Islet of Langerhans (tissue), 1 donor: ENCODE data around the gene ACOXL.
A peak's percentile ranks its signal among the peaks of the same experiment; 100 is the strongest.
"Not testable (repeated sequence)": the region's sequence is repeated elsewhere in the genome, so short reads cannot be mapped to it uniquely, and the experiment has no call there.

Experiments
- FAIRE-seq: peaks from one replicate; lab custom pipeline; 2011; peaks lifted over from hg19 to GRCh38; lab: Jason Lieb, UNC

The ACOXL gene

DNA sequence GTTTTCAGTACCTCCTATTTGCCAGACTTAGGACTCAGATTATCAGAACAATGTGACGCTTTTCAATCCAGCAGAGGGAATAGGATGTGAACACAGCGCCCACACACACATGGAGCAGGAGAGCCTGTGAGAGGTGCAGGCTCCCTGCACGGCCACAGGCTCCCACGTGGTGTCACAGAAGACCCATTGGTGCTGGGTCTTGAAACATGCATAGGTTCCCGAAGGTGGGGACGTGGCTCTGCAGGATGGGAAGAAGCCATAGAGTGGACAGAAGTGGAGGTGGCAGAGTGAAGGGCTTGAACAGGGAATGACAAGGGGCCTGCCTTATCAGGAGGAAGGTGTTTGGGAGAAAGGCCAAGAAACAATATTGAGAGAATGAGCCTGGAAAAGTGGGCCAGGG lies 309.9 kb downstream of the ACOXL start:
- no peak for FAIRE-seq

DNA sequence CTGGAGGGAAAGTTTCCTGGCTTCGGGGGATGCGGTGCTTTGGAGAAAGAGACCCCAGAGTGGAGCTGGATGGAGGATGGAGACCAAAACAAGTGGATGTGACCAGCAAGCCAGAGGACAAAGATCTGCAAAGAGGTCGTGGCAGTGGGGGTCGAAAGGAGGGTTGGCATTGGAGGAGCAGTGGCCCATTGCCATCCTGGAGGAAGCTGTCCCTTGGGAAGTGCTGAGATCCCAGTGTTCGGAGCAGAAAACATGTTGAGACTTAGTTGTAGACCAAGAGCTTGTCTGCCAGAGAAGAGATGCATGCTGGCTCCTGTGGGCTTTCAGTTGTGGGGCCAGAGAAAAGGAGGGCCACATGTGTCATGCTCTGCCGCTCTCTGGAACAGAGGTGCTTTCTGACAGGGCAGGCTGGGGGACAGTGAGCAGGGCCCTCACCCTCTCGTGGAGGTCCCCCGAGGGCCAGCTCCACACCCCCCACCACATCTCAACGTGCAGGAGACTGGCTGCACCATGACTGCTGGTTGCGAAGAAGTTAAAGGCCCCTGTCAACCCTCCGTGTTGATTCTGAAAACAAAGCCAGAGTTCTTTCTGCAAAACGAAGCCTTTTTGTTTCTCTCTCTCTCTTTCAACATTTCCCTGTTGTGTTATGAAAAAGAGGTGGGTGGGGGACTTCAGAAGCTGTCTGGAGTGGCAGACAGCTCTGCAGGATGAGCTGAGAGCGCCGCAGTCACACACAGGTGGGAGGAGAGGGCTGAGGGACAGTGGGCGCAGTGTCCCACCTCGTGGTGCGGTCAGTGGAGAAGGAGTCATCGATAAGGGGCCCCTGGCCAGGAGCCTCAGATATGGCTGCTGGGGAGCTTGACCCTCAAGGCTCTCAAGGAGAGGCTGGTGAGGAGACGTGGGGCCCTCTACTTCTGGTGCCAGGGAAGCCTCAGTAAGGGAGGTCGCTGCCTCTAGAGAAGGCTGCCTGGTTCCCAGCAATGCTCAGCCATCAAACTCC lies 310.7 kb downstream of the ACOXL start:
- FAIRE-seq, result no peak

DNA sequence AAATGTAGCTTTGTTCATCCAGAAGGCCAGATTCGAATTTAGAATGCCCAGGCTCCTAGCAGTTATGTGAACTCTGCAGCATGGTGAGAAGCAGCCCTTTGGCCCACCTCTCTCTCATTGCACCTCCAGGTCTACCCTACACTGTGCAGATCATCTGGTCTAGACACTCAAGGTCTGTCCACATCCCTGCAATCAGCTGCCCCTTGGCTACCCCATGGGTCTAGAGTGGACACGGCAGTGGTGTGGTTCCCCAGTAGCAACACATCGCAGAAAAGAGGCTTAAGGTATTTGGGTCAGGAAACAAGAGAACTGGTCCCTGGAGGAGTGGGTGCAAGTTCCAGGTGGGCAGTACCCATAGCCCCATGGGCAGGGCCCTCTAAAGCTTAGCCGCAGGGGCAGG lies 311.7 kb downstream of the ACOXL start:
- FAIRE-seq, result no peak

DNA sequence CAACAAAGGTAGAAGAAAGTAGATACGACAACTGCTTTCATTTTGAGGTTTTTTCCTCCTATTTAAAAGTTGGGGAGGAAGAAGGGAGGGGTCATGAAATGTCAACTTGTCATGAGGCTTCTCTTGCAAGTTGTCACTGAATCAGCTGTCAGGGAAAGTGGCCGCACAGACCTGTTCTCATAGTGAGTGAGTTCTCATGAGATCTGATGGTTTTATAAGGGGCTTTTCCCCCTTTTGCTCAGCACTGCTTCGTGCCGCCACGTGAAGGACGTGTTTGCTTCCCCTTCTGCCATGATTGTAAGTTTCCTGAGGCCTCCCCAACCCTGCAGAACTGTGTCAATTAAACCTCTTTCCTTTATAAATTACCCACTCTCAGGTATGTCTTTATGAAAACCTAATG lies 312.9 kb downstream of the ACOXL start:
- not testable (repeated sequence) for FAIRE-seq

DNA sequence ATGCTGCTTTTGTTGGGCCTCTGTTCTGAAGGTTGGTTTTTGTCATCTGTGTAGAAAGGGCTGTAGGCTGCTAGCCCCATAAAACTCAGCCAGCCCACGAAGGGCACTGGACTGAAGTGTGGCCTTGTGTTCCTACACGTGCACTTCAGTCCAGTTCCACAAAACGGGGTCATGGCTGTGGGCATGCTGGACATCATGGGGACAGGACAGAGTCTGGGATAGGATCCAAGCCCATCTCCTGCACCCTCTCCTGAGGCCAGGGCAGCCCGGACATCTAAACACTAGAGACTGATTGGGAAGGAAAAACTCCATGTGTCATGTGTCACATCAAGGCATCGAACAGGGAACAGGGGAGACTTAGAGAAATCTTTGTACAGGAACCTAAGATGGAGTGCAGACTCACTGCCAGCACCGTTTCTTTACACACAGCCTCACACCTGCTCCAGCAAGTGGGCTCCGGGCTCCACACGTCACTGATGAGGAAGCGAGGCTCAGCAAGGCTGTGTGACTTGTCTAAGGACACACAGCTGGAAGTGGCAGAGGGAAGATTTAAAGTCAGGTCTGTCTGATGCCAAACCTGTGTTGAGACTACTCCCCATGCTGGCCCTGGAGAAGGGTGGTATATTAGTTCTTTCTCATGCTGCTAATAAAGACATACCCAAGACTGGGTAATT lies 313.5 kb downstream of the ACOXL start:
- FAIRE-seq, result no peak

DNA sequence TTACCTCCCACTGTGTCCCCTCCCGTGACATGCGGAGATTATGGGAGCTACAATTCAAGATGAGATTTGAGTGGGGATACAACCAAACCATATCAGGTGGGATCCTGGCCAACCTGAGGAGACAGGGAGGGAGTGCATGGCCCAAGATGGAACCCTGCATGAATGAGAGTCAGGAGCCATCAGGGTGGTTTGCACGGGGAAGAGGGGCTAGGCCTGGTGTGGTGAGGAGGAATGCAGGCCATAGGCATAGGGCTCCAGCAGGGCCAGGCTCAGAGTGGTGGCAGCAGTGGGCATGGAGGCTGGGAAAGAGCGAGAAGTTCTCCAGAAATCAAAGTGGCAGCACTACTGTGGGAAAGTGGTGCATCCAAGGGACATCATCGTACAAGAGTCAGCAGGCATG lies 314.3 kb downstream of the ACOXL start:
- FAIRE-seq, result no peak

DNA sequence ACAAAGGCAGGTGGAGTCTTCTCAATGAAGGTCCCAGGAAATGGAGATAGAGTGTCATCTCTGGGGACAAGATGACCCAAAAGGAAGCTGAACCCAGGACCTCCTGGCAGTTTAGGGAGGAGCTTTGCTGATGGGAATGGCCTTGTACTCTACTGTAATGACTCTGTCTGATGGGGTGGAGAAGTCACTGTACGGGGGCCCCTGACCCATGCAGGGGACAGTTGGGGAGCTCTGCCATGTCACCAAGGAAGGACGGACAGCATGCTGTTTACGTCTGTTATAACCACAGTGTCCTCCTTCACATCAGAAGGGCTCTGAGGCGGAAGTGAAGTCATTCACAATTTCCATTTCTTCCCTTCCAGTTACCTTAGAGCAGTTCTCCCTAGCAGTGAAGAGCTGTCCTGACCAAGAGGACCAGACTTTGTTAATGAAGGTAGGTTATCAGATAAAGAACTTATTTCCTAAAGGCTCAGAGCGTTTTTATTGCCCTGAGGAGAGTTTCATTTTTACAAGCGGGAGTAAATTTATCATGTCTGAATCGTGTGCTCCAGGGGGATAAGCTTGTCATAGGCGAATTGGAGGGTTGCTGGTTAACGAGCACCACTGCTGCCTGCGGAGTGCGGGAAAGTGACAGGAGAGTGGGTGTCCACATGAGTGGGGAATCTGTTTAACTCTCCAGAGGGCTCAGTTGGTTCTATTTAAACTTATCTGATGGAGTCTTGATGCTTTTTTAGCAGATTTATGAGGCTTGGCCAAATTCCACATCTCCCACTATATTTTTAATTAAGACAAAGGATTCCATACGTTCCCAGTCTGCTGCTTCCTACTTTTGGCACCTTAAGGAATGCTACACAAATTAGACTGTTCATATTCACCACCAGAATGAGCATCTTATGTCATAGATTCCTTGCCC lies 316.7 kb downstream of the ACOXL start:
- no peak for FAIRE-seq

DNA sequence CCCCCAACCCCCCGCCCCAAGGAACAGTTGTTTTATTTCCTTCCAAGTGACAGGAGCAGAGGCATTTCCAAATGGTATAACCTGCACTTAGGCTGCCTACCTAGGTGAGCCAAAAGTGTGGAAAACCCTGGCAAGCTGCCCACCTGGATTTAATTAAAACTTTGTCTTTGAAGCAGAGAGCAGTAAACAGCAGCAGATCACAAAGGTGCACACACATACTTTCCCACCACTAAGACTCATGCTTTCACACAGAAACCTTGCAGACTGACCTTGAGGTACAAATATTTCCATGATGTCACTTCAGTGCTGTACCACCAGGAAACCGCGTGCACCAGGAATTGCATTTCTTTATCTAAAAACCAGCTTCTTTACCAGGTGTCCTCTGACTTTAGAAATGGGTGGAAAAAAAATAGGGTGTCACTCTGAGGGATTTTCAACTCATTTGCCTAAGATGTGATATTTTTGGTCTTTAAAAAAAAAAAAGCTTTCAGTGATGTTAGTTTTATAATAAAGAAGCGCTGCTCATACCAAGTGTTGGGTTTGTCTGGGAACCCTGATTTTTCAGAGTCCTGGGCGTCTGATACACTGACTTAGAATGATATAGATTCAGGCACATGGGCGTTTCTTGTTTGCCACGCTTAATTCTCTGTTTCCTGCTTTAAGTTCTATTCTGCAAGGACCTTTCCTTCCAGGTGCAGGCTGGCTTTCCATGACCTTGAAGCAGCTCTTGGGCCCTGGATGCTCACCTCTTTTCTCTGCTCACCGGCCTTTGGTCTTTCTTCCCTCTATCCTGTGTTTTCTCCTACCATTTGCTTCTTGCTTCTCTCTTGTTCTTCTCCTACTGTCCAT lies 317.6 kb downstream of the ACOXL start:
- FAIRE-seq, result no peak

DNA sequence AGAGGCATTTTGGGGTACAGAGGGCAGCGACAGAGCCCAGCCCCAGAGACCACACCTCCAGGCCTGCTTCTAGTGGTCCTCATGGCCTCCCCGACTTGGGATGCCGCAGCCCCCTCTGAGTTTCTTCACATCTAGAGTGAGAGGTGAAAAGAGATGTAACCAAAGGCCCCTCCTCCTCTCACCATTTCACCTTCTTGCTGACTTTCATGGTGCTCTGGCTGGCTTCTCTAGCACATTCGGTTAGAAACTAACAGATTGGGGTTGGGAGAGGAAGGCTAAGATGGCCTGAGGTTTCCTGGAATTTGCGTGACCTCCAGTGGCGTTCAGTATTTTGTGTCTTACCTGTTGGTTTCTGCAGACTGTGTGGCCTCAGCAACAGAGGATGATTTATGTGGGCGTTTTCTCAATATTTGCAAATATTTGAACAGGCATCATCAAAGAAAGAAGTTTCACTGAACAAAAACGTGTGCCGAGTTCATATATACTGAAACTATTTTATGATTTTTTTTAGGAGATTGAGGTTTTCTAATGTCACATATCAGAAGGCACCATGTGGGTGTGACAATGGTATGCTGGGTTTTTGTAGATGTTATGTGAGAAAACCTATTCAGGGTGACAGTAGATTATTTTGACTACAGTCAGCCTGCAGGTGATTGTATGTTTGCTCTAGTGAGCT lies 318.5 kb downstream of the ACOXL start:
- no peak for FAIRE-seq

DNA sequence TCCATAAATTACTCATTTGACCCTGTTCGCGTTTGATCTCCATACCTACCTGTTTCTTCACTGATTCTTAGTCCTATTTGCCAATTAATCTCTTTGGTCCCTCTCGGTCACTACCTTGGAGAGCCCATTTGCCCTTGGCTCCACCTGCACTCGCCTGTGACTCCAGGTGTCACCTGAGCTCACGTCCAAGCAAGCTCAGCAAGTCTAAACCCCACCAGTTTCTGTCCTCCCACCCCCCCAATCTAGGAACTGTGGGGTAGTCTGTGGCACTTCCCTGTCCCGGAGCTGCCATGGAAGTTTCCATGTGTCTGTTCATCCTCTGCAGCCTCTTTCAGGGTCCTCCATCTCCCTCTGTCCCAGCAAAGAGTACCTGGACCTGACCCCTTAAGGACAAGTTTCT lies 320.2 kb downstream of the ACOXL start:
- no peak for FAIRE-seq

DNA sequence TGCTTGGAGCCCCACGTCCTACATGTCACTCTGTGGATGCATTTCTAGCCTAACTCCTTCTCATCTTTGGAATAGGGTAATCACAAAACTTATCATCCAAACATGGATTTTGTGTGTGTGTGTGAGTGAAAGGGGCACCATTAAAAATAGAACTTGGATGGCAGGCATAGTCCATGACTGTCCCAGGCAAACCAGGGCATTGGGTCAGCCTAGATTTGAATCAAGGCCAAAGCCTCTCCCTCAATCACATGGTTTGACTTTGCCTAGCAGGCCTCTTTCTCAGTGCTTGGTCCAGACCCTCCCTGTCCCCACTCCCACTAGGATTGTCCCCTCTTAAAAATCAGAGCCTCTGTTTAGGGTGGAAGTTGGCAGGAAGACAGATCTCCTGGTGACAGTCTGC lies 320.9 kb downstream of the ACOXL start:
- FAIRE-seq, result no peak

DNA sequence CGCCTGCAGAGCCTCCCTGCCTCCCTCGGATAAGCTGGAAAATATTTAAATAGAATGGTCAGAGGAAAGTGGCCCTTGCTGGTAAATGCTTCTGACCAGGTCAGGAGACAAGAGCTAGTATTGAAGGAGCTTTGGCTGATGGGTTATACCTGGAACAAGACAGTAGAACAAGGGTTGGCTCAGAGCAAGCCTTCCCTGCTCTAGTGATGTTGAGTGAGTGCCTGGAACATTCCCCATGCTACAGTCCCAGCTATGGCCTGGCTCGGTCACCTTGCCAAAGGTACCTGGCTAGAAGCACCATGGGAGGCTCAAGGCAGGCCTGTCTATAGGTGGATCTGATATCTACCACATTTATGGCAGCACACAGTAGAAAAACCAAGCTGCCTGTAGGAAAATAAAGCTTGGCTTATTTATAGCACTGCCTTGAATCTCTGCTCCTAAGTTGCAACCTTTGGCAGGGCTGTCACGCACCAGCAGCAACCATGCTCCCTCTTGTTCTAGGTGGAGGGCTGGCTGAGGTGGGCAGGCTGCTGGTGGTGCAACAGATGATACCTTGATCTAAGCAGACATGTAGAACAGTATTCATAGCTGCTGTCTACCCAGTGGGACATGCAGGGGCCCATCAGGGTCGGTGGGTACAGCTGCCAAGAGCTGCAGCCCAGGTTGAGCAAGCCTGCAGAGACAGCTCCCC lies 321.6 kb downstream of the ACOXL start:
- FAIRE-seq, result no peak

DNA sequence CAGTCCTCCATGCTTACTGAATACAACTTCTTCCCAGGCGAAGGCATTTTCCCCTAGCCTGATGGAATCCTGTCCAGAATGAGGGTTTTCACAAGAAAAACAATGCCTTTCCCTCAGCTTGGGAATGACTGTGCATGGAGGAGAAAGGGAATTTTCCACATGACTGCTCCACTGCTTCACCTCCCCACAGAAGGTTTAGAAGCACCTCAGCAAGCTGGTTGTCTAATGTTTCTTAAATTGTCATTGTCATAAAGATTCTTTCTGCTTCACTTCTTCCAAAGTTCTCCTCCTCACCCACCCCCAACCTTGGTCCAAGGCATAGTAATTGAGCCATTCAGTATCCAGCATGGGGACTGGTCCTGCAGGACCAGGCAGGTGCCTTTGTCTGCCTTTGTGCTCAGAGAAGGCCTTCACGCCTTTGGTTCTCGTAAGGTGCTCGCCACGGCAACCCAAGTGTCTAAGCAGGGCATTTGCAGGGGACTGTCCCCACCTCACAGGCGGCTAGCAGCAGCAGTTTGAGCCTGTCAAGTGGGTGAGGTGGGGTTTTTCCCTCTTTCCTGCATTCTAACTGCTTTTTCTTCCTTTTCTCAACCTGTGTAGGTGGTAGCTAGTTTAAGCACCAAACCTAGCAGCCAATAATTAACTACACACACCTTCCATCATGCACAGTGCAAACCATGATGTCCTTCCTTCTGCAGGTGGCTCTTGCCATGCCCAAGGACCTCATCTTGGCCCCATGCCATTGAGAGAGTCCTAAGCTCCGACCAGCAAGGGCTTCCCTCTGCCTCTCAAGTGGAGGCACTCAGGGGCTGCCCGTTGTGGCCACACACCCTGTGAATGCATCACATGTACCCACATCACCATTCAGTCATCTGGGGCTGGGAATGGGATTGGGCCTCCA lies 322.7 kb downstream of the ACOXL start:
- FAIRE-seq, result no peak

DNA sequence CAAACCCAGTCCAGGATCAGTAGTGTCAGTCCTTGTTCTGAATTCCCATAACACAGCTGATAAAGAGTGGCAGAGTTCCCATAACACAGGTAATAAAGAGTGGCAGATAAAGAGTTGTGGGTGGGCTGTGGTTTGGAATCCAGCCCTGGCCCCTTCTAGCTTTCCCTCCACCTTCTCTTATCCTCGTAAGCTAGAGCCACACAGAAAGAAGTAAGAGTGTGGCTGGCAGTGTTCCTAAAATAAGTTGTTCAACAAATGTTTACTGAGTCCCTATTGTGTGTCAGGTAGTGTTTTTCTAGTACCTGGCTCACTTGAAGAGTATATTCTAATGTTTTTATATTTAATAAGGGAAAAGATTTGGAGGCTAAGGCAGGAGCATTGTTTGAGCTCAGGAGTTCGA lies 323.4 kb downstream of the ACOXL start:
- no peak for FAIRE-seq

DNA sequence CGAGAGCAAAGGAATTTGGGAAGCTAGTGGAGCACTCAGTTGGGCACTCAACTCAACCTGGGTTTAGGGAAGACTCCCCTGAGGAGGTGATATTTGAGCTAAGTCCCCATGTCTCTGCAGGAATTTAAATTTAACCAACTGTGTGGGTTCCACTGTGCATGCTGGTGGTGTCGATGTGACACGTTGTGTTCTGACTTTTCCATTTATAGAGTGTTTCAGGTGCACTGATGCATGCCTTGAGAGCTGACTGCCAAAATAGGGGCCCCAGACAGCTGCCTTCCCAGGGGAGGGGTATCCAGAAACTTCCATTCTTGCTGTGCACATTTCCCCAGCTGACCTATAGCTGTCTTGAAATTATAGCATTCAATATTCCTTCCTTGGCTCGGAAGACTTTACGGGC lies 324.7 kb downstream of the ACOXL start:
- FAIRE-seq, result no peak

DNA sequence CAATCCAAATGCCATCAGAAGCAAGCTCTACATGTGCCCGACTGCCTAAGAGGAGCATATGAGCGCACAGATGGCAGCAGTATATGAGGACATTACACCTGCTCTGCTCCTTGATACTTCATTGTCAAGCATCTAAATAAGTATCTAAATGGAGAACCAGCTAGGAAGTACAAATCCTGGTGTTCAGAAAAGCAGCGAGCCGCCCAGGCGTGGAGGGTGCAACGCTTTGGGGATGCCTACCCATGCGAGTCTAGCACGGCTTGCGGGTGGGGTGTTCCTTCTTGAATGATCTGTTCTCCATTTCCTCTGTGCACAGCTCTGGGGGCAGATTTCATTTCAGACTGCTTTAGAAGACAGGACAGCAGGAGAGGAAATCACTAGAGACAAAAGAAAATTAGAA lies 325.3 kb downstream of the ACOXL start:
- FAIRE-seq, result no peak

DNA sequence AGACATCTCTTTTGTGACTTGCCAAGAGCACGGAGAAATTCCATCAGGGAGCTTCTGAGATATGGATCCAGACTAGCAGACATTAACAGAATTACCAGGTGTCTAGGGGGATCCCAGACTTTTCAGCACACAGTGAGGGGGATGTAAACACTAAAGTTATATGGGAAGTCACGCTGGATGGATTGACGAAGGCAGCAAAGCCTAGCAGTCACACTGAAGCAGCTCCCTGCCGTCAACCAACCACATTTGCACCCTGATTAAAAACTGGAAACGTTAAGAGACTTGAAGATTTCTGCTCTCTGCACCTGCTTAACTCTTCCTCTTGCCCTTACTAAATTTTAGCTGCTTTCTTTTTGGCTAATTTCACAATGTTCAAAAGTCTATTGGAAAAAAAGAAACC lies 325.9 kb downstream of the ACOXL start:
- no peak for FAIRE-seq

DNA sequence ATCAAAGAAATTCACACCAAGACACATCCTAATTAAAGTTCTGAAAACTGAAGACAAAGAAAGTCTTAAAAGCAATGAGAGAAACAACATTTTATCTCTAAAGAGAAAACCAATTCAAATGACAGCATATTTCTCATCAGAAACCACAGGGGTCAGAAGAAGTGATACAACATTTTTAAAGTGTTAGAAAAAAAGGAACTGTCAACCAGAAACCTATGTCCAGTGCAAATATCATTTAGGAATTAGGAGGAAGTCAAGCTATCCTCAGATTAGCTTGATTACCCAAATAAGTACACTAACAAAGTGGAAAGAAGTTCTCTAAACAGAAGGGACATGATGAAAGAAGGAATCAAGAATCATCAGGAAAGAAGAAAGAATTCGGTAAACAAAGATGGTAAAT lies 328.8 kb downstream of the ACOXL start:
- FAIRE-seq, result peak; percentile 58

DNA sequence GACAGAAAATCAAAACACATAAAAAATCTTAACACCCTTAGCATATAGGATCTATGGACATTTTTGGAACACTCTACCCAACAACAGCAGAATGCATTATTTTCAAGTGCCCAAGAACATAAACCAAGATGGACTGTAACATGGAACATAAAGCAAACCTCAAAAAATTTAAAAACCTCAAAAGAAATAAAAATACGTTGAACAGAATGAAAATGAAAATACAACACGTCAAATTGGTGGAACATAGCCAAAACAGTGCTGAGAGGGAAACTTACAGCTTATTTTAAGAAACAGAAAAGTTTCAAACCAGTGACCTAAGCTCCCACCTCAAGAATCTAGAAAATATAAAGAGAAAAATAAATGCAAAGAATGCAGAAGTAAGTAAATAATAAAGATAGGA lies 330.0 kb downstream of the ACOXL start:
- FAIRE-seq, result no peak
